ACHN (cell line): ENCODE measurements around the gene GLOD5.

Experiments
- DNase-seq: peaks from one replicate; pipeline ENCODE4 v3.0.0-alpha.2; 2015
- in situ Hi-C: cut with HindIII; loops from 2 replicates; pipeline ENCODE4 v1.10.0; 2017; ENCODE audit warnings: low sequenced_read_pairs, low pct_ligation_motif_present, low pct_unique_long_range_greater_than_20kb

GLOD5 gene

GRCh38 chrX:48751343-48751742 lies 10.2 kb upstream of the GLOD5 start:
- in situ Hi-C loops: no loop called here
- no peak for DNase-seq

GRCh38 chrX:48752498-48752897 lies 9.0 kb upstream of the GLOD5 start:
- in situ Hi-C loops: no loop called here
- no peak for DNase-seq

- DNase-seq: no peak
- in situ Hi-C loops: no loop called here
Measured at GRCh38 chrX:48753708-48754228, 7.8 kb upstream of the GLOD5 start.

- DNase-seq: no peak
- in situ Hi-C loops: no loop called here
Measured at GRCh38 chrX:48754238-48754637, 7.3 kb upstream of the GLOD5 start.

GRCh38 chrX:48769230-48769629 lies 7.7 kb downstream of the GLOD5 start:
- in situ Hi-C loops: no loop called here
- no peak for DNase-seq

- in situ Hi-C loops: no loop called here
- no peak for DNase-seq
Measured at GRCh38 chrX:48770296-48770695, 8.7 kb downstream of the GLOD5 start.

- DNase-seq: no peak
- in situ Hi-C loops: no loop called here
Measured at GRCh38 chrX:48772602-48773001, 11.1 kb downstream of the GLOD5 start.

GRCh38 chrX:48776818-48777439 lies 15.4 kb downstream of the GLOD5 start:
- in situ Hi-C loops: no loop called here
- DNase-seq: no peak

- in situ Hi-C loops: no loop called here
- no peak for DNase-seq
Measured at GRCh38 chrX:48779399-48779798, 17.9 kb downstream of the GLOD5 start.

GRCh38 chrX:48781705-48782104 lies 20.2 kb downstream of the GLOD5 start:
- in situ Hi-C loops: no loop called here
- no peak for DNase-seq

GRCh38 chrX:48782216-48782615 lies 20.7 kb downstream of the GLOD5 start:
- no peak for DNase-seq
- in situ Hi-C loops: no loop called here

GRCh38 chrX:48782795-48783194 lies 21.2 kb downstream of the GLOD5 start:
- no peak for DNase-seq
- in situ Hi-C loops: no loop called here

GRCh38 chrX:48784726-48785125 lies 23.2 kb downstream of the GLOD5 start:
- DNase-seq: no peak
- in situ Hi-C loops: no loop called here

- no peak for DNase-seq
- in situ Hi-C loops: no loop called here
Measured at GRCh38 chrX:48785186-48785539, 23.6 kb downstream of the GLOD5 start.

GRCh38 chrX:48785540-48786214 lies 24.1 kb downstream of the GLOD5 start:
- DNase-seq: no peak
- in situ Hi-C loops: no loop called here

GRCh38 chrX:48786341-48786800 lies 24.8 kb downstream of the GLOD5 start, which contains the start of gene GATA1:
Gene GATA1, plus strand, starts transcription at chrX:48786590. Its CDS starts 4,520 bp downstream, at chrX:48791110.
- in situ Hi-C loops: no loop called here
- DNase-seq: no peak

- in situ Hi-C loops: no loop called here
- no peak for DNase-seq
Measured at GRCh38 chrX:48786825-48787504, 25.4 kb downstream of the GLOD5 start.

GRCh38 chrX:48787505-48788443 lies 26.2 kb downstream of the GLOD5 start:
- in situ Hi-C loops: no loop called here

More at GRCh38 chrX:48787505-48788443, 26.2 kb downstream of the GLOD5 start:
- DNase-seq: no peak
